ENCODE results near the gene RGS6. TPM values are rescaled to one million over a fixed set of nuclear protein-coding genes. Genes with fewer than 3 reads are reported as not detected.

The RGS6 gene
- total RNA-seq, 1 donor from 2014 or later: 0.34 TPM

GRCh38 chr14:72560889-72561493 is 628.8 kb downstream of the RGS6 start:
- Mint-ChIP-seq H3K4me3 (ENCODE audit: unreplicated experiment) (no peak overlapping the region), H3K9me3 (ENCODE audit: unreplicated experiment) (no peaks in the 10 kb centered on the region), H3K36me3 (ENCODE audit: low read depth, unreplicated experiment) (no peaks in the 10 kb centered on the region), H3K4me1 (ENCODE audit: low read depth, unreplicated experiment) (peaks cover 19% of the 10 kb centered on the region), H3K27me3 (ENCODE audit: low read depth, unreplicated experiment) (peaks cover 3% of the 10 kb centered on the region), H3K27ac (ENCODE audit: unreplicated experiment) (no peak overlapping the region)
- no peak overlapping the region for H3K4me2 ChIP-seq (ENCODE audit: low read length)
- H2AFZ ChIP-seq (ENCODE audit: low read depth, low read length): no peak overlapping the region
- DNase-seq (ENCODE audit: low read depth): no peak
- H3K27me3 ChIP-seq (ENCODE audit: insufficient read depth, low read length): no peaks in the 10 kb centered on the region
- no peak overlapping the region for H3K4me3 ChIP-seq (ENCODE audit: insufficient read depth, low read depth, low read length)
- H3K4me1 ChIP-seq (ENCODE audit: insufficient read depth, low read length): peaks cover 33% of the 10 kb centered on the region
- TF ChIP-seq CTCF (IDR thresholded peaks at IDR 0.05; ENCODE audit: insufficient read depth, low read depth, low read length): no peak
- TF ChIP-seq EZH2 (IDR thresholded peaks at IDR 0.05; ENCODE audit: insufficient read depth, low read length): no peak
- no peaks in the 10 kb centered on the region for H3K9me3 ChIP-seq (ENCODE audit: insufficient read depth, low read depth, low read length)
- no peaks in the 10 kb centered on the region for H4K20me1 ChIP-seq (ENCODE audit: insufficient read depth, low read length)
- H3K9ac ChIP-seq (ENCODE audit: low read length): no peak overlapping the region
- no peaks in the 10 kb centered on the region for H3K36me3 ChIP-seq (ENCODE audit: insufficient read depth, low read length)
- H3K27ac ChIP-seq (ENCODE audit: low read depth, low read length): no peak overlapping the region
- no peak for FAIRE-seq
- no peaks in the 10 kb centered on the region for H3K79me2 ChIP-seq (ENCODE audit: insufficient read depth, low read length)

DNA sequence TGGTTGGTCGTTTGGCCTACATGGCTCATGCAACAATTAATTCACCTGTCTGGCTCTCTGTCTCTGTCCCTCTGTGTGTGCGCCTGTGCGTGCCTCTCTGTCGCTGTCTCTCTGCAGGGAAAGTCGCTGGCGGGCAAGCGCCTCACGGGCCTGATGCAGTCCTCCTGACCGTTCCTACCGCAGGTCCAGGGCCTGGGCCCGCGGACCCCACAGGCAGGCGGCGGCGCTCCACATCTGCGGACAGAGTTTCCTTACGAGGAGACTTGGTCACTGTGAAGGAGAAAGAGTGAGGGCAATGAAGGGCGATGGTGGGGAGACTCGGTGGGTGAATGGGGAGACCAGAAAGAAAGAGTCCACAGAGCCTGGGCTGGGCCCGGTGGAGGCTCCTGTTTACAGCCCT is 630.1 kb downstream of the RGS6 start:
- Histone ChIP-seq H2AFZ (ENCODE audit: low read depth, low read length) (no peak overlapping the region), H3K9ac (ENCODE audit: low read length) (no peak overlapping the region), H3K27ac (ENCODE audit: low read depth, low read length) (no peak overlapping the region), H3K4me1 (ENCODE audit: insufficient read depth, low read length) (peaks cover 33% of the 10 kb centered on the region), H3K9me3 (ENCODE audit: insufficient read depth, low read depth, low read length) (no peaks in the 10 kb centered on the region), H3K79me2 (ENCODE audit: insufficient read depth, low read length) (no peaks in the 10 kb centered on the region), H4K20me1 (ENCODE audit: insufficient read depth, low read length) (no peaks in the 10 kb centered on the region), H3K4me2 (ENCODE audit: low read length) (no peak overlapping the region), H3K27me3 (ENCODE audit: insufficient read depth, low read length) (no peaks in the 10 kb centered on the region), H3K36me3 (ENCODE audit: insufficient read depth, low read length) (no peaks in the 10 kb centered on the region), H3K4me3 (ENCODE audit: insufficient read depth, low read depth, low read length) (no peak overlapping the region)
- H3K4me3 Mint-ChIP-seq (ENCODE audit: unreplicated experiment): no peak overlapping the region
- TF ChIP-seq EZH2 (IDR thresholded peaks at IDR 0.05; ENCODE audit: insufficient read depth, low read length) (no peak), CTCF (IDR thresholded peaks at IDR 0.05; ENCODE audit: insufficient read depth, low read depth, low read length) (no peak)
- peaks cover 16% of the 10 kb centered on the region for H3K4me1 Mint-ChIP-seq (ENCODE audit: low read depth, unreplicated experiment)
- FAIRE-seq: no peak
- no peaks in the 10 kb centered on the region for H3K36me3 Mint-ChIP-seq (ENCODE audit: low read depth, unreplicated experiment)
- H3K27me3 Mint-ChIP-seq (ENCODE audit: low read depth, unreplicated experiment): peaks cover 8% of the 10 kb centered on the region
- no peaks in the 10 kb centered on the region for H3K9me3 Mint-ChIP-seq (ENCODE audit: unreplicated experiment)
- DNase-seq (ENCODE audit: low read depth): no peak
- H3K27ac Mint-ChIP-seq (ENCODE audit: unreplicated experiment): no peak overlapping the region

DNA sequence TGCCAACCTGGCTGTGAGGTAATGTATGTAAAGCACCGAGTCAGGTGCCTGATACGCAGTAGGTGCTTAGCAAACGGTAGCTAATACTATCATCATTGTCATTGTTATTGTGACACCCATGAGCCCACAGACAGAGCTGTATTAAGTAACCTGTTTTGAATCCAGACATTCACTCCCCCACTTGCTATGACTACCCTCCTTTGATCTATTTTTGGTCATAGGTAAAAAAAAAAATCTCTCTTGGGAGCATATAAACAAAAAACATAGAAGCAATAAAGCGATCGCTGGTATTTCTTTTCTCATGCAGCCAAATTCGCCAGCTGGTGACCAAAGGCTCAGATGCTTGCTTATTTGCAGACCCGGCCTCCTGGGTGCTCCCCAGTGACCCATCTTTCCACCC is 631.4 kb downstream of the RGS6 start:
- no peak overlapping the region for H3K4me3 Mint-ChIP-seq (ENCODE audit: unreplicated experiment)
- H3K4me1 Mint-ChIP-seq (ENCODE audit: low read depth, unreplicated experiment): peaks cover 12% of the 10 kb centered on the region
- FAIRE-seq: no peak
- H3K36me3 Mint-ChIP-seq (ENCODE audit: low read depth, unreplicated experiment): no peaks in the 10 kb centered on the region
- Histone ChIP-seq H4K20me1 (ENCODE audit: insufficient read depth, low read length) (no peaks in the 10 kb centered on the region), H3K9me3 (ENCODE audit: insufficient read depth, low read depth, low read length) (no peaks in the 10 kb centered on the region), H3K79me2 (ENCODE audit: insufficient read depth, low read length) (no peaks in the 10 kb centered on the region), H3K4me2 (ENCODE audit: low read length) (no peak overlapping the region), H3K4me1 (ENCODE audit: insufficient read depth, low read length) (peaks cover 19% of the 10 kb centered on the region), H3K27ac (ENCODE audit: low read depth, low read length) (no peak overlapping the region), H3K27me3 (ENCODE audit: insufficient read depth, low read length) (no peaks in the 10 kb centered on the region), H2AFZ (ENCODE audit: low read depth, low read length) (no peak overlapping the region), H3K4me3 (ENCODE audit: insufficient read depth, low read depth, low read length) (no peak overlapping the region), H3K9ac (ENCODE audit: low read length) (no peak overlapping the region), H3K36me3 (ENCODE audit: insufficient read depth, low read length) (no peaks in the 10 kb centered on the region)
- no peaks in the 10 kb centered on the region for H3K9me3 Mint-ChIP-seq (ENCODE audit: unreplicated experiment)
- peaks cover 12% of the 10 kb centered on the region for H3K27me3 Mint-ChIP-seq (ENCODE audit: low read depth, unreplicated experiment)
- TF ChIP-seq EZH2 (IDR thresholded peaks at IDR 0.05; ENCODE audit: insufficient read depth, low read length) (no peak), CTCF (IDR thresholded peaks at IDR 0.05; ENCODE audit: insufficient read depth, low read depth, low read length) (no peak)
- no peak overlapping the region for H3K27ac Mint-ChIP-seq (ENCODE audit: unreplicated experiment)
- DNase-seq (ENCODE audit: low read depth): no peak

All from astrocyte (in vitro differentiated cells and primary cell).